BLaER1 treated with 17β-estradiol and CSF1 and Interleukin-3, amounts not matched to agents 10 nM and 100 nM (cell line): Measurements from ENCODE around the gene ARF6.
A peak's percentile ranks its signal among the peaks of the same experiment; 100 is the strongest.

Experiments
- H3K27ac ChIP-seq, 11 experiments: shearing (Covaris generic); formaldehyde crosslinking; 2 replicates each; pipeline ENCODE4 v1.8.1; 2022
- H3K27me3 ChIP-seq, 11 experiments: shearing (Covaris generic); formaldehyde crosslinking; 2 replicates each; pipeline ENCODE4 v1.8.1; 2022
- H3K36me3 ChIP-seq, 11 experiments: shearing (Covaris generic); formaldehyde crosslinking; 2 replicates each; pipeline ENCODE4 v1.8.1; 2022
- H3K4me1 ChIP-seq, 10 experiments: shearing (Covaris generic); formaldehyde crosslinking; 2 replicates each; pipeline ENCODE4 v1.8.1; 2022
- H3K4me2 ChIP-seq, 11 experiments: shearing (Covaris generic); formaldehyde crosslinking; 2 replicates each; pipeline ENCODE4 v1.8.1; 2022
- H3K4me3 ChIP-seq, 10 experiments: shearing (Covaris generic); formaldehyde crosslinking; 2 replicates each; pipeline ENCODE4 v1.8.1; 2022
- H3K9ac ChIP-seq, 11 experiments: shearing (Covaris generic); formaldehyde crosslinking; 2 replicates each; pipeline ENCODE4 v1.8.1; 2022
- H3K9me3 ChIP-seq, 11 experiments: shearing (Covaris generic); formaldehyde crosslinking; replicated peaks in 1 of 11; 2 replicates each; pipeline ENCODE4 v1.8.1; 2022
- H4K20me1 ChIP-seq, 11 experiments: shearing (Covaris generic); formaldehyde crosslinking; 2 replicates each; pipeline ENCODE4 v1.8.1; 2022
- Cebpa-rat ChIP-seq, 11 experiments: shearing (Covaris generic); IDR thresholded peaks; 2 replicates each; pipeline ENCODE4 v1.8.1; 2022

ARF6 gene

DNA sequence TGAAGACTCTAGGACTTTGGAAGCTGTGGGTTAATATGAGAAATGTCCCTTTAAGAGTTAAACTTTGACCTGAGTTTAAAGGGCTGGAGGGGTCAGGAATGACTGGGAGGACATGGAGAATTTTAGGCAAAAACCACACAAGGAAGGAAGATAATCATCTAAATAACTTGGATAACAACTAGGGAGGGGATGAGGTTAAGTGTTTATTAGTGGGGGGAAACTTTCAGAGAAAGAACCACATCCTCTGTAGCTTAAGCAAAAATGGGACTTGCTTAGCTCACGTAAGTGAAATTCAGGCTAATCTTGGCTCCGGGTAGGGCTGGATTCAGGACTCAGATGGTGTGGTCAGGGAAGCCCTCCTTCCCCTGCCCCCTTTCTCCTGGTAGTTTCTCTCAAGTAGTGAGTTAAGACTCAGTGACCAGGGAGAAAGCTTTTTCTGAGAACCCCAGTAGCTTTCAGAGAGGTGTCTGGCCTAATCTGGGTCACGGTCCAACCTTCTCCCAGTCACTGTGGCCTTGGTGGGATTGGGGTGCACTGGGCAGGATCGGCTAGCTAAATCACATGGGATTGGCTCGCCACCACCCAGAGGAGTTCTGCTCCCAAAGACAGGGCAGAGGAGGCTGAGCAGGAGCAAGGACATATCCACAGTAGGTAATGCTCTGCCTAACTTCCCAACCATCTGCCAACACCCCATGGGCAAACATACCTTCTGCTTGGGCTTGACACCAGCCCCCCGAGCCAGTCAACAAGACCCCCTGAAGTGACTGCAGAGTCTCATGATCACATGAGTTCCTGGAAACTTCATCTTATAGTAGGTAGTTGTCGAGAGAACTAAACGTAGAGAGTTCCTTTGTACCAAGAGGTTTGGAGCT is 52.8 kb downstream of the ARF6 start:
- peaks cover 0 to 4% (median 0%) of the 10 kb centered on the region in 11 experiments; a peak in 1 of 22 replicates for H3K36me3 ChIP-seq
- no peak for TF ChIP-seq Cebpa-rat (IDR thresholded peaks at IDR 0.05)
- H3K4me3 ChIP-seq = no peak overlapping the region
- peak overlapping the region in 9 of 11 experiments; percentile 13 to 78 (median 41); a peak in 13 of 22 replicates for H3K27ac ChIP-seq
- peak overlapping the region; percentile 16 to 78 (median 56); a peak in 20 of 22 replicates for H3K4me2 ChIP-seq
- H3K27me3 ChIP-seq = no peaks in the 10 kb centered on the region
- peaks cover 27 to 62% (median 31%) of the 10 kb centered on the region in 10 experiments for H3K4me1 ChIP-seq
- no peaks in the 10 kb centered on the region for H4K20me1 ChIP-seq
- peaks cover 5 to 21% (median 16%) of the 10 kb centered on the region in 11 experiments; a peak in 13 of 22 replicates for H3K9me3 ChIP-seq
- peak overlapping the region in 5 of 11 experiments; percentile 5 to 65 (median 8); a peak in 5 of 22 replicates for H3K9ac ChIP-seq
